IMR-90 (cell line): ENCODE results near the gene MYO9B. TPM values are rescaled to one million over a fixed set of nuclear protein-coding genes. Genes with fewer than 3 reads are reported as not detected.

ENCODE experiments used
- ATAC-seq: fragments of 200-7000 bp; cut with Tn5 transposase; 2 replicates; pipeline ENCODE4 v1.9.1; 2020; ENCODE audit warnings: low read depth, mild to moderate bottlenecking, moderate library complexity
- BruUV-seq: library from RNA; stranded (reverse); fragments of 400-500 nt; replicated peaks from 2 replicates; lab custom pipeline; 2021; lab: Mats Ljungman, UMichigan
- CTCF ChIA-PET: fragments of 300-600 bp; formaldehyde crosslinking; extraction: SDS; loops from one replicate; lab custom pipeline; 2021; ENCODE audit warnings: antibody characterized with exemption; lab: Yijun Ruan, JAX
- POLR2A ChIA-PET: fragments of 300-600 bp; sonication (Branson Sonifier 250); formaldehyde crosslinking; loops from one replicate; lab custom pipeline; 2022; ENCODE audit warnings: antibody characterized with exemption; ENCODE audit not compliant: unreplicated experiment; lab: Charles Lee
- DNase-seq: peaks from one replicate; pipeline ENCODE4 v3.0.0; 2013
- H2AFZ ChIP-seq: replicated peaks from 2 replicates; pipeline ENCODE3; 2013; ENCODE audit warnings: low read length, mild to moderate bottlenecking; ENCODE audit not compliant: poor library complexity
- H2AK5ac ChIP-seq: 2 replicates; pipeline ENCODE4 v1.6.1; 2013; ENCODE audit warnings: low read depth, low read length, inconsistent platforms
- H2AK9ac ChIP-seq: replicated peaks from 2 replicates; pipeline ENCODE3; 2013; ENCODE audit warnings: mild to moderate bottlenecking, low read depth, low read length, moderate library complexity; ENCODE audit not compliant: poor library complexity
- H2BK120ac ChIP-seq: 2 replicates; pipeline ENCODE4 v1.6.1; 2013; ENCODE audit warnings: low read depth, low read length, inconsistent platforms
- H2BK15ac ChIP-seq: 3 replicates; pipeline ENCODE4 v1.6.1; 2013; ENCODE audit warnings: low read depth, low read length, inconsistent platforms
- H2BK20ac ChIP-seq: 2 replicates; pipeline ENCODE4 v1.6.1; 2013; ENCODE audit warnings: low read depth, mild to moderate bottlenecking, inconsistent platforms, low read length, moderate library complexity
- H2BK5ac ChIP-seq: 2 replicates; pipeline ENCODE4 v1.6.1; 2013; ENCODE audit warnings: mild to moderate bottlenecking, low read depth, low read length, inconsistent platforms; ENCODE audit not compliant: poor library complexity, severe bottlenecking
- H3K14ac ChIP-seq: replicated peaks from 2 replicates; pipeline ENCODE4 v1.6.1; 2013; ENCODE audit warnings: low read depth, low read length, inconsistent platforms
- H3K18ac ChIP-seq: 2 replicates; pipeline ENCODE4 v1.6.1; 2013; ENCODE audit warnings: low read depth, low read length, control low read depth
- H3K23ac ChIP-seq: 2 replicates; pipeline ENCODE4 v1.6.1; 2013; ENCODE audit warnings: low read depth, low read length, inconsistent platforms
- H3K27ac ChIP-seq: 2 replicates; pipeline ENCODE4 v1.5.1; 2013; ENCODE audit warnings: mild to moderate bottlenecking, control low read depth, low read length; ENCODE audit not compliant: insufficient read depth
- H3K27me3 ChIP-seq: 2 replicates; pipeline ENCODE4 v1.6.1; 2013; ENCODE audit warnings: low read length; ENCODE audit not compliant: control insufficient read depth, insufficient read depth
- H3K36me3 ChIP-seq: 2 replicates; pipeline ENCODE4 v1.6.1; 2013; ENCODE audit warnings: low read length, mixed read lengths; ENCODE audit not compliant: control insufficient read depth, insufficient read depth
- H3K4ac ChIP-seq: 2 replicates; pipeline ENCODE4 v1.6.1; 2013; ENCODE audit warnings: low read depth, low read length, inconsistent platforms
- H3K4me1 ChIP-seq: 2 replicates; pipeline ENCODE4 v1.6.1; 2013; ENCODE audit warnings: low read length, mixed read lengths; ENCODE audit not compliant: control insufficient read depth, insufficient read depth
- H3K4me2 ChIP-seq: 2 replicates; pipeline ENCODE4 v1.6.1; 2013; ENCODE audit warnings: low read depth, mild to moderate bottlenecking, control low read depth, low read length, moderate library complexity
- H3K4me3 ChIP-seq: 2 replicates; pipeline ENCODE4 v1.5.1; 2013; ENCODE audit warnings: low read depth, mild to moderate bottlenecking, control low read depth, low read length, moderate library complexity; ENCODE audit not compliant: insufficient read depth
- H3K56ac ChIP-seq: 2 replicates; pipeline ENCODE4 v1.6.1; 2013; ENCODE audit warnings: low read length, inconsistent platforms; ENCODE audit not compliant: insufficient read depth; ENCODE audit errors: extremely low read depth
- H3K79me1 ChIP-seq, 2 experiments: 2 replicates each; pipeline ENCODE4 v1.6.1; 2013; ENCODE audit warnings: low read length in 2 of 2, inconsistent platforms in 1 of 2, low read depth in 1 of 2
- H3K9ac ChIP-seq: 2 replicates; pipeline ENCODE4 v1.6.1; 2013; ENCODE audit warnings: low read depth, low read length, control low read depth
- H3K9me1 ChIP-seq: 2 replicates; pipeline ENCODE4 v1.6.1; 2013; ENCODE audit warnings: low read length, inconsistent platforms; ENCODE audit not compliant: insufficient read depth
- H3K9me3 ChIP-seq: 2 replicates; pipeline ENCODE4 v1.6.1; 2013; ENCODE audit warnings: low read length; ENCODE audit not compliant: control insufficient read depth, insufficient read depth
- H4K20me1 ChIP-seq: 2 replicates; pipeline ENCODE4 v1.6.1; 2013; ENCODE audit warnings: low read length, inconsistent platforms; ENCODE audit not compliant: insufficient read depth
- H4K5ac ChIP-seq: 2 replicates; pipeline ENCODE4 v1.6.1; 2013; ENCODE audit warnings: mild to moderate bottlenecking, low read depth, low read length, control low read depth
- H4K8ac ChIP-seq, 2 experiments: 2 replicates each; pipeline ENCODE4 v1.6.1; 2013; ENCODE audit warnings: low read depth in 2 of 2, low read length in 2 of 2, control low read depth in 1 of 2, inconsistent platforms in 1 of 2
- H4K91ac ChIP-seq: 2 replicates; pipeline ENCODE4 v1.6.1; 2013; ENCODE audit warnings: low read depth, low read length, inconsistent platforms; ENCODE audit not compliant: insufficient read depth
- BHLHE40 ChIP-seq: fragments of 150-350 bp; IDR thresholded peaks from 2 replicates; pipeline ENCODE4 v1.6.1; 2016; ENCODE audit warnings: mild to moderate bottlenecking, low read depth, low read length
- CEBPB ChIP-seq: IDR thresholded peaks from 2 replicates; pipeline ENCODE4 v1.6.1; 2012; ENCODE audit warnings: low read depth, low read length, improper control_type of control experiment
- CHD1 ChIP-seq: IDR thresholded peaks from 2 replicates; pipeline ENCODE4 v1.6.1; 2012; ENCODE audit warnings: low read depth, low read length, improper control_type of control experiment
- FOS ChIP-seq: fragments of 150-350 bp; IDR thresholded peaks from 2 replicates; pipeline ENCODE4 v1.6.1; 2016; ENCODE audit warnings: low read depth, low read length
- MAFK ChIP-seq: IDR thresholded peaks from 2 replicates; pipeline ENCODE4 v1.6.1; 2012; ENCODE audit warnings: low read depth, low read length, improper control_type of control experiment
- MAZ ChIP-seq: IDR thresholded peaks from 2 replicates; pipeline ENCODE4 v1.6.1; 2012; ENCODE audit warnings: low read depth, mild to moderate bottlenecking, low read length, improper control_type of control experiment, moderate library complexity, borderline replicate concordance
- MXI1 ChIP-seq: IDR thresholded peaks from 2 replicates; pipeline ENCODE4 v1.6.1; 2012; ENCODE audit warnings: low read depth, mild to moderate bottlenecking, low read length, moderate library complexity, borderline replicate concordance
- NFE2L2 ChIP-seq: fragments of 150-350 bp; IDR thresholded peaks from 2 replicates; pipeline ENCODE4 v1.6.1; 2016; ENCODE audit warnings: low read depth, mild to moderate bottlenecking, low read length
- POLR2A ChIP-seq: IDR thresholded peaks from 2 replicates; pipeline ENCODE4 v1.6.1; 2012; ENCODE audit warnings: mild to moderate bottlenecking, low read depth, low read length
- RAD21 ChIP-seq: IDR thresholded peaks from 2 replicates; pipeline ENCODE4 v1.6.1; 2012; ENCODE audit warnings: low read length, improper control_type of control experiment
- RCOR1 ChIP-seq: IDR thresholded peaks from 2 replicates; pipeline ENCODE4 v1.6.1; 2012; ENCODE audit warnings: mild to moderate bottlenecking, low read length, improper control_type of control experiment; ENCODE audit not compliant: insufficient replicate concordance
- RFX5 ChIP-seq: IDR thresholded peaks from 2 replicates; pipeline ENCODE4 v1.8.0; 2012; ENCODE audit warnings: low read depth, mild to moderate bottlenecking, low read length, moderate library complexity
- SMC3 ChIP-seq: fragments of 150-350 bp; IDR thresholded peaks from 2 replicates; pipeline ENCODE4 v1.6.1; 2016; ENCODE audit warnings: low read depth, mild to moderate bottlenecking, antibody characterized with exemption, low read length, moderate library complexity
- WGBS, 2 experiments: methylation state at CpG; one replicate each; pipeline versions ENCODE4 v1.1.5 to v1.1.7; 2013; ENCODE audit warnings: missing lambda C conversion rate in 2 of 2; ENCODE audit not compliant: insufficient read length in 1 of 2; ENCODE audit errors: extremely low coverage in 2 of 2; 5-methylcytosine and 5-hydroxymethylcytosine counted together
- dilution Hi-C: fragments of 300-500 bp; cut with HindIII; formaldehyde crosslinking; loops from one replicate; pipeline ENCODE4 v1.14.3; 2018; ENCODE audit warnings: low sequenced_read_pairs; ENCODE audit not compliant: unreplicated experiment
- in situ Hi-C: fragments of 300-500 bp; cut with MboI; formaldehyde crosslinking; loops from 3 replicates; pipeline ENCODE4 v1.14.3; 2019; ENCODE audit warnings: low sequenced_read_pairs, inconsistent platforms, mixed read lengths
- intact Hi-C: fragments of 100-400 bp; cut with micrococcal nuclease; formaldehyde crosslinking; loops from 2 replicates; pipeline ENCODE4 v1.10.0; 2022
- polyA plus RNA-seq, 3 experiments: library from polyadenylated mRNA; depleted of rRNA; stranded (reverse); fragments of >200 nt; gene quantifications; 2 replicates each; pipeline ENCODE4 v1.2.3, GENCODE V29; 2012; ENCODE audit warnings: low replicate concordance in 1 of 3
- total RNA-seq: library from RNA; depleted of rRNA; stranded (reverse); fragments of >200 nt; gene quantifications from 2 replicates; pipeline ENCODE4 v1.2.3, GENCODE V29; 2012
- TF ChIP-seq, protein P1 (sequence below): conservative IDR thresholded peaks from 2 replicates; pipeline ENCODE4 v1.5.1; 2012; ENCODE audit warnings: mild to moderate bottlenecking, low read depth, low read length, improper control_type of control experiment
- TF ChIP-seq, protein P2 (sequence below): fragments of 150-350 bp; IDR thresholded peaks from 2 replicates; pipeline ENCODE4 v1.6.1; 2016; ENCODE audit warnings: low read depth, mild to moderate bottlenecking, low read length, moderate library complexity, borderline replicate concordance
- TF ChIP-seq, protein P3 (sequence below): fragments of 150-350 bp; IDR thresholded peaks from 2 replicates; pipeline ENCODE4 v1.6.1; 2017; ENCODE audit warnings: mild to moderate bottlenecking, antibody characterized with exemption, low read length, low read depth

The MYO9B gene
- total and polyA plus RNA-seq, 2 of the 4 experiments (the other 2 are of a cell fraction): 61.8 to 77.8 TPM

DNA sequence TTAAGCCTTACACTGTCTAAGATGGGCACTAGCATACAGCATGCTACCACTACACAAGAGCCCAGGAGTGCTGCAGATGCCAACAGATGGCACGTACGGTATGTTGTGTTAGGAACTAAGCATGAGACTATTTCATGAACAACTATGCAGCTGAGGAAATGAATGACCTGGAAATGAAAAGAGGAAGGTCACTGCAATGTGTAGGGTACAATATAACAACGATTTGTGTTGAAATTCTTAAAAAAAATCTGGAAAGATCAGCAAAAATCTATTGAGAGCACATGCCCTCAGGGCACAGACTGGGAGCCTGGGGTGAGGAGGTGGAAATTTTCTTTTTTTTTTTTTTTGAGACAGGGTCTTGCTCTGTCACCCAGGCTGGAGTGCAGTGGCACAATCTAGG is 14.8 kb upstream of the MYO9B start:
- Histone ChIP-seq H4K8ac (no peak overlapping the region), H2BK120ac (no peak overlapping the region), H2BK20ac (no peak overlapping the region), H3K4me1 (no peaks in the 10 kb centered on the region), H2AK9ac (no peak overlapping the region), H3K56ac (no peak overlapping the region), H4K91ac (no peak overlapping the region), H2AK5ac (no peak overlapping the region), H2BK5ac (no peak overlapping the region), H3K18ac (no peak overlapping the region), H3K23ac (no peak overlapping the region), H3K4me3 (no peak overlapping the region), H3K4me2 (no peak overlapping the region), H3K36me3 (peaks cover 20% of the 10 kb centered on the region), H4K5ac (no peak overlapping the region), H3K9ac (no peak overlapping the region), H3K14ac (no peak overlapping the region), H2BK15ac (no peak overlapping the region), H3K9me3 (peaks cover 17% of the 10 kb centered on the region), H4K20me1 (no peaks in the 10 kb centered on the region; the same call in 1 of the 2 replicates), H3K27me3 (no peaks in the 10 kb centered on the region), H3K27ac (no peak overlapping the region), H2AFZ (no peak overlapping the region), H3K79me1 (peaks cover 34 to 55% of the 10 kb centered on the region in 2 experiments), H3K9me1 (0 out of 2 replicates have a peak, but pooled peaks cover 5% of the 10 kb centered on the region), H3K4ac (no peak overlapping the region)
- CTCF ChIA-PET: no interaction called here
- intact Hi-C loops (no loop called here), dilution Hi-C loops (no loop called here), in situ Hi-C loops (no loop called here)
- POLR2A ChIA-PET: no interaction called here
- no TSS peak for BruUV-seq
- no peak for TF ChIP-seq NFE2L2
- no peak for TF ChIP-seq RFX5
- no peak for TF ChIP-seq FOS
- no peak for TF ChIP-seq BHLHE40
- no peak for TF ChIP-seq CEBPB
- no peak for TF ChIP-seq SMC3
- TF ChIP-seq MAFK: no peak
- TF ChIP-seq, protein P1, sequence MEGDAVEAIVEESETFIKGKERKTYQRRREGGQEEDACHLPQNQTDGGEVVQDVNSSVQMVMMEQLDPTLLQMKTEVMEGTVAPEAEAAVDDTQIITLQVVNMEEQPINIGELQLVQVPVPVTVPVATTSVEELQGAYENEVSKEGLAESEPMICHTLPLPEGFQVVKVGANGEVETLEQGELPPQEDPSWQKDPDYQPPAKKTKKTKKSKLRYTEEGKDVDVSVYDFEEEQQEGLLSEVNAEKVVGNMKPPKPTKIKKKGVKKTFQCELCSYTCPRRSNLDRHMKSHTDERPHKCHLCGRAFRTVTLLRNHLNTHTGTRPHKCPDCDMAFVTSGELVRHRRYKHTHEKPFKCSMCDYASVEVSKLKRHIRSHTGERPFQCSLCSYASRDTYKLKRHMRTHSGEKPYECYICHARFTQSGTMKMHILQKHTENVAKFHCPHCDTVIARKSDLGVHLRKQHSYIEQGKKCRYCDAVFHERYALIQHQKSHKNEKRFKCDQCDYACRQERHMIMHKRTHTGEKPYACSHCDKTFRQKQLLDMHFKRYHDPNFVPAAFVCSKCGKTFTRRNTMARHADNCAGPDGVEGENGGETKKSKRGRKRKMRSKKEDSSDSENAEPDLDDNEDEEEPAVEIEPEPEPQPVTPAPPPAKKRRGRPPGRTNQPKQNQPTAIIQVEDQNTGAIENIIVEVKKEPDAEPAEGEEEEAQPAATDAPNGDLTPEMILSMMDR: no peak
- no peak for TF ChIP-seq RCOR1
- no peak for TF ChIP-seq MAZ
- TF ChIP-seq CHD1: no peak
- TF ChIP-seq POLR2A: no peak
- TF ChIP-seq RAD21: no peak
- TF ChIP-seq, protein P2, sequence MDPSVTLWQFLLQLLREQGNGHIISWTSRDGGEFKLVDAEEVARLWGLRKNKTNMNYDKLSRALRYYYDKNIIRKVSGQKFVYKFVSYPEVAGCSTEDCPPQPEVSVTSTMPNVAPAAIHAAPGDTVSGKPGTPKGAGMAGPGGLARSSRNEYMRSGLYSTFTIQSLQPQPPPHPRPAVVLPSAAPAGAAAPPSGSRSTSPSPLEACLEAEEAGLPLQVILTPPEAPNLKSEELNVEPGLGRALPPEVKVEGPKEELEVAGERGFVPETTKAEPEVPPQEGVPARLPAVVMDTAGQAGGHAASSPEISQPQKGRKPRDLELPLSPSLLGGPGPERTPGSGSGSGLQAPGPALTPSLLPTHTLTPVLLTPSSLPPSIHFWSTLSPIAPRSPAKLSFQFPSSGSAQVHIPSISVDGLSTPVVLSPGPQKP: no peak
- TF ChIP-seq, protein P3, sequence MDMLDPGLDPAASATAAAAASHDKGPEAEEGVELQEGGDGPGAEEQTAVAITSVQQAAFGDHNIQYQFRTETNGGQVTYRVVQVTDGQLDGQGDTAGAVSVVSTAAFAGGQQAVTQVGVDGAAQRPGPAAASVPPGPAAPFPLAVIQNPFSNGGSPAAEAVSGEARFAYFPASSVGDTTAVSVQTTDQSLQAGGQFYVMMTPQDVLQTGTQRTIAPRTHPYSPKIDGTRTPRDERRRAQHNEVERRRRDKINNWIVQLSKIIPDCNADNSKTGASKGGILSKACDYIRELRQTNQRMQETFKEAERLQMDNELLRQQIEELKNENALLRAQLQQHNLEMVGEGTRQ: no peak
- no peak for TF ChIP-seq MXI1
- WGBS, 2 experiments: 100% methylated on average over 1 of the region's 3 CpGs; no CpG with 5 or more reads in 1 of the 2 experiments
- DNase-seq (no peak), ATAC-seq (no peak)
